ENCODE results near the gene ANKRD53. TPM values are rescaled to one million over a fixed set of nuclear protein-coding genes. Genes with fewer than 3 reads are reported as not detected.
"Not testable (repeated sequence)": the region's sequence is repeated elsewhere in the genome, so short reads cannot be mapped to it uniquely, and the experiment has no call there.

Gene ANKRD53
- total RNA-seq, 1 experiment from 2014 or later: 0.36 TPM

- Histone ChIP-seq H3K4me3 (no peak overlapping the region), H3K36me3 (peaks cover 36% of the 10 kb centered on the region), H3K4me1 (no peaks in the 10 kb centered on the region), H3K27ac (no peak overlapping the region), H3K9me3 (replicated peaks) (no peaks in the 10 kb centered on the region), H3K27me3 (no peaks in the 10 kb centered on the region)
- no peak for DNase-seq
Observed at GRCh38 chr2:70988151-70988550, 9.7 kb downstream of the ANKRD53 start.

- Histone ChIP-seq H3K27me3 (no peaks in the 10 kb centered on the region), H3K36me3 (peaks cover 36% of the 10 kb centered on the region), H3K27ac (no peak overlapping the region), H3K9me3 (replicated peaks) (no peaks in the 10 kb centered on the region), H3K4me1 (peaks cover 7% of the 10 kb centered on the region; the same call in 1 of the 2 replicates), H3K4me3 (no peak overlapping the region)
- no peak for DNase-seq
Observed at GRCh38 chr2:70988726-70989648, 10.6 kb downstream of the ANKRD53 start.

GRCh38 chr2:70990216-70990615 lies 11.8 kb downstream of the ANKRD53 start:
- H3K27me3 ChIP-seq: no peaks in the 10 kb centered on the region
- no peak overlapping the region for H3K27ac ChIP-seq
- H3K9me3 ChIP-seq (replicated peaks): no peaks in the 10 kb centered on the region
- H3K36me3 ChIP-seq: peaks cover 36% of the 10 kb centered on the region
- no peak overlapping the region for H3K4me3 ChIP-seq
- peaks cover 7% of the 10 kb centered on the region; the same call in 1 of the 2 replicates for H3K4me1 ChIP-seq
- DNase-seq: no peak

- H3K4me1 ChIP-seq: peaks cover 7% of the 10 kb centered on the region; the same call in 1 of the 2 replicates
- H3K4me3 ChIP-seq: no peak overlapping the region
- H3K27me3 ChIP-seq: no peaks in the 10 kb centered on the region
- no peak for DNase-seq
- H3K36me3 ChIP-seq: peaks cover 33% of the 10 kb centered on the region
- no peaks in the 10 kb centered on the region for H3K9me3 ChIP-seq (replicated peaks)
- H3K27ac ChIP-seq: no peak overlapping the region
Observed at GRCh38 chr2:70991142-70991541, 12.7 kb downstream of the ANKRD53 start.

- no peak for DNase-seq
- H3K27ac ChIP-seq: no peak overlapping the region
- no peaks in the 10 kb centered on the region for H3K27me3 ChIP-seq
- H3K9me3 ChIP-seq (replicated peaks): no peaks in the 10 kb centered on the region
- H3K36me3 ChIP-seq: peaks cover 29% of the 10 kb centered on the region
- H3K4me1 ChIP-seq: peaks cover 7% of the 10 kb centered on the region; the same call in 1 of the 2 replicates
- H3K4me3 ChIP-seq: no peak overlapping the region
Observed at GRCh38 chr2:70991742-70992141, 13.3 kb downstream of the ANKRD53 start.

GRCh38 chr2:70992945-70993853 lies 14.8 kb downstream of the ANKRD53 start:
- H3K4me1 ChIP-seq: peaks cover 7% of the 10 kb centered on the region; the same call in 1 of the 2 replicates
- H3K27ac ChIP-seq: no peak overlapping the region
- H3K27me3 ChIP-seq: no peaks in the 10 kb centered on the region
- H3K36me3 ChIP-seq: peaks cover 17% of the 10 kb centered on the region
- DNase-seq: no peak
- no peaks in the 10 kb centered on the region for H3K9me3 ChIP-seq (replicated peaks)
- H3K4me3 ChIP-seq: peak overlapping the region; percentile 89; the same call in 1 of the 2 replicates

GRCh38 chr2:70994009-70994698 lies 15.7 kb downstream of the ANKRD53 start:
- Histone ChIP-seq H3K9me3 (replicated peaks) (no peaks in the 10 kb centered on the region), H3K27ac (peak overlapping the region; percentile 22; the same call in 1 of the 2 replicates), H3K27me3 (no peaks in the 10 kb centered on the region), H3K4me1 (peaks cover 7% of the 10 kb centered on the region; the same call in 1 of the 2 replicates), H3K4me3 (peak overlapping the region; percentile 89), H3K36me3 (peaks cover 12% of the 10 kb centered on the region)
- peak in 1 of 2 experiments; percentile 33 for DNase-seq

GRCh38 chr2:70994699-70995425 lies 16.4 kb downstream of the ANKRD53 start, which contains the start of gene TEX261:
Gene TEX261 (minus strand): TSS chr2:70994873. CDS start chr2:70994757, 116 bp downstream.
- Histone ChIP-seq H3K4me3 (peak within 1 kb of the TSS; percentile 89), H3K4me1 (peaks cover 7% of the 10 kb centered on the region; the same call in 1 of the 2 replicates), H3K27ac (peak within 1 kb of the TSS; percentile 22; the same call in 1 of the 2 replicates), H3K27me3 (no peaks in the 10 kb centered on the region), H3K36me3 (peaks cover 4% of the 10 kb centered on the region; the same call in 1 of the 2 replicates), H3K9me3 (replicated peaks) (no peaks in the 10 kb centered on the region)
- peak; percentile 94 to 95 for DNase-seq

- peak overlapping the region; percentile 89 for H3K4me3 ChIP-seq
- no peak overlapping the region for H3K27ac ChIP-seq
- no peaks in the 10 kb centered on the region for H3K27me3 ChIP-seq
- H3K9me3 ChIP-seq (replicated peaks): no peaks in the 10 kb centered on the region
- H3K4me1 ChIP-seq: peaks cover 7% of the 10 kb centered on the region; the same call in 1 of the 2 replicates
- peaks cover 3% of the 10 kb centered on the region; the same call in 1 of the 2 replicates for H3K36me3 ChIP-seq
- peak in 1 of 2 experiments; percentile 38 for DNase-seq
Observed at GRCh38 chr2:70995426-70995729, 16.9 kb downstream of the ANKRD53 start.

GRCh38 chr2:70998885-70999284 lies 20.5 kb downstream of the ANKRD53 start:
- not testable (repeated sequence) for H3K4me1 ChIP-seq; H3K27ac ChIP-seq; H3K9me3 ChIP-seq (replicated peaks); DNase-seq; H3K36me3 ChIP-seq; H3K4me3 ChIP-seq; H3K27me3 ChIP-seq

- H3K27me3 ChIP-seq: no peaks in the 10 kb centered on the region
- H3K27ac ChIP-seq: no peak overlapping the region
- H3K9me3 ChIP-seq (replicated peaks): no peaks in the 10 kb centered on the region
- H3K36me3 ChIP-seq: no peaks in the 10 kb centered on the region
- H3K4me3 ChIP-seq: no peak overlapping the region
- no peaks in the 10 kb centered on the region for H3K4me1 ChIP-seq
- no peak for DNase-seq
Observed at GRCh38 chr2:70999362-70999761, 20.9 kb downstream of the ANKRD53 start.

GRCh38 chr2:70999931-71000330 lies 21.5 kb downstream of the ANKRD53 start:
- H3K27ac ChIP-seq; H3K9me3 ChIP-seq (replicated peaks); H3K4me3 ChIP-seq; H3K27me3 ChIP-seq; H3K36me3 ChIP-seq; DNase-seq; H3K4me1 ChIP-seq: not testable (repeated sequence)

GRCh38 chr2:71000780-71001591 lies 22.6 kb downstream of the ANKRD53 start:
- Histone ChIP-seq H3K4me1 (no peaks in the 10 kb centered on the region), H3K4me3 (peak overlapping the region; percentile 38), H3K27me3 (no peaks in the 10 kb centered on the region), H3K9me3 (replicated peaks) (no peaks in the 10 kb centered on the region), H3K36me3 (no peaks in the 10 kb centered on the region), H3K27ac (no peak overlapping the region)
- peak; percentile 74 to 87 for DNase-seq
